ENCODE measurements around the gene DCUN1D3. TPM values are rescaled to one million over a fixed set of nuclear protein-coding genes. Genes with fewer than 3 reads are reported as not detected.

DCUN1D3 gene
- total RNA-seq, 1 experiment from 2014 or later: 16.4 TPM

- no TSS peak for BruUV-seq (replicated peaks)
These were observed 42.9 kb downstream of the DCUN1D3 start for GRCh38 chr16:20857281-20857680.

GRCh38 chr16:20854963-20855362, 45.2 kb downstream of the DCUN1D3 start:
- RAD21 ChIA-PET (ENCODE audit: low non-redundant PET in 1 of 2, low total read pairs in 2 of 2, uncharacterized antibody in 2 of 2, unreplicated experiment in 2 of 2): no interaction called here
- no peaks in the 10 kb centered on the region for H3K27me3 ChIP-seq (ENCODE audit: insufficient read depth, low read length)
- H3K4me2 ChIP-seq (ENCODE audit: low read length): no peak overlapping the region
- no TSS peak for BruUV-seq (replicated peaks)
- H3K27ac ChIP-seq (ENCODE audit: low read depth, low read length): no peak overlapping the region
- no peaks in the 10 kb centered on the region for H3K9me2 ChIP-seq (ENCODE audit: insufficient read depth)
- CTCF ChIA-PET: no interaction called here
- intact Hi-C loops (cut with micrococcal nuclease): loop anchor here (5.0 kb wide), 3 partner anchors 47 to 1822 kb away; partner anchors contain the start of genes DCUN1D3, LDAF1 and LYRM1
- no peaks in the 10 kb centered on the region for H3K79me2 ChIP-seq (ENCODE audit: insufficient read depth, low read length)
- DNase-seq (ENCODE audit: low read depth, low spot score) (no peak), ATAC-seq (no peak)
- no peaks in the 10 kb centered on the region for H4K20me1 ChIP-seq (ENCODE audit: insufficient read depth)
- no peak for TF ChIP-seq SIN3A (IDR thresholded peaks at IDR 0.05; ENCODE audit: low read depth)
- POLR2A ChIA-PET: no interaction called here
- H3K4me3 ChIP-seq (replicated peaks in 1 of 2; ENCODE audit: low read depth in 1 of 2, low read length in 2 of 2): no peak overlapping the region
- no peak overlapping the region for H2AFZ ChIP-seq (ENCODE audit: low read depth, low read length, poor library complexity, severe bottlenecking)
- H3K9me3 ChIP-seq (ENCODE audit: control insufficient read depth in 1 of 2, insufficient read depth in 1 of 2, low read depth in 1 of 2, low read length in 2 of 2): no peaks in the 10 kb centered on the region
- peaks cover 19 to 22% of the 10 kb centered on the region in 2 experiments for H3K4me1 ChIP-seq (ENCODE audit: control insufficient read depth in 1 of 2, insufficient read depth in 2 of 2, low read length in 2 of 2)
- H3K9ac ChIP-seq (ENCODE audit: low read length): no peak overlapping the region
- peaks cover 5 to 13% of the 10 kb centered on the region in 2 experiments; a peak in 3 of 4 replicates for H3K36me3 ChIP-seq (ENCODE audit: control insufficient read depth in 1 of 2, insufficient read depth in 2 of 2, low read length in 2 of 2)

More at GRCh38 chr16:20857281-20857680, 42.9 kb downstream of the DCUN1D3 start:
- ChIA-PET POLR2A (interaction anchor here (0.6 to 0.8 kb wide), 2 partner anchors 9 to 76 kb away, joined by 3 read pairs; no protein-coding TSS in a partner anchor), RAD21 (ENCODE audit: low non-redundant PET in 1 of 2, low total read pairs in 2 of 2, uncharacterized antibody in 2 of 2, unreplicated experiment in 2 of 2) (no interaction called here), CTCF (no interaction called here)
- no peak overlapping the region for H3K4me2 ChIP-seq (ENCODE audit: low read length)
- H3K9me3 ChIP-seq (ENCODE audit: control insufficient read depth in 1 of 2, insufficient read depth in 1 of 2, low read depth in 1 of 2, low read length in 2 of 2): no peaks in the 10 kb centered on the region
- no peaks in the 10 kb centered on the region for H4K20me1 ChIP-seq (ENCODE audit: insufficient read depth)
- DNase-seq (ENCODE audit: low read depth, low spot score) (no peak), ATAC-seq (no peak)
- TF ChIP-seq CEBPB (IDR thresholded peaks at IDR 0.05; ENCODE audit: low read depth): no peak
- no peak for TF ChIP-seq TCF7L2 (IDR thresholded peaks at IDR 0.05; ENCODE audit: borderline replicate concordance, extremely low read depth, insufficient read depth, insufficient read length)
- TF ChIP-seq EZH2 (IDR thresholded peaks at IDR 0.05): no peak
- no peak for TF ChIP-seq POLR2AphosphoS5 (IDR thresholded peaks at IDR 0.05; ENCODE audit: low read depth, low read length)
- no peak for TF ChIP-seq SIN3A (IDR thresholded peaks at IDR 0.05; ENCODE audit: low read depth)
- no peak for TF ChIP-seq FOSL1 (IDR thresholded peaks at IDR 0.05; ENCODE audit: low read depth)
- no peak for TF ChIP-seq RAD21 (IDR thresholded peaks at IDR 0.05; ENCODE audit: low read depth)
- no peak for TF ChIP-seq SP1 (IDR thresholded peaks at IDR 0.05; ENCODE audit: low read depth)
- H3K9me2 ChIP-seq (ENCODE audit: insufficient read depth): no peaks in the 10 kb centered on the region
- peaks cover 5 to 19% of the 10 kb centered on the region in 2 experiments; a peak in 3 of 4 replicates for H3K36me3 ChIP-seq (ENCODE audit: control insufficient read depth in 1 of 2, insufficient read depth in 2 of 2, low read length in 2 of 2)
- no peak overlapping the region for H3K27ac ChIP-seq (ENCODE audit: low read depth, low read length)
- H2AFZ ChIP-seq (ENCODE audit: low read depth, low read length, poor library complexity, severe bottlenecking): no peak overlapping the region
- H3K9ac ChIP-seq (ENCODE audit: low read length): no peak overlapping the region
- H3K79me2 ChIP-seq (ENCODE audit: insufficient read depth, low read length): peaks cover 2% of the 10 kb centered on the region; the same call in 1 of the 2 replicates
- no peak overlapping the region for H3K4me3 ChIP-seq (replicated peaks in 1 of 2; ENCODE audit: low read depth in 1 of 2, low read length in 2 of 2)
- intact Hi-C loops (cut with micrococcal nuclease): no loop called here
- peaks cover 3 to 8% of the 10 kb centered on the region in 2 experiments; a peak in 3 of 4 replicates for H3K4me1 ChIP-seq (ENCODE audit: control insufficient read depth in 1 of 2, insufficient read depth in 2 of 2, low read length in 2 of 2)
- H3K27me3 ChIP-seq (ENCODE audit: insufficient read depth, low read length): no peaks in the 10 kb centered on the region
